ENCODE results near the gene RELN.

DNA sequence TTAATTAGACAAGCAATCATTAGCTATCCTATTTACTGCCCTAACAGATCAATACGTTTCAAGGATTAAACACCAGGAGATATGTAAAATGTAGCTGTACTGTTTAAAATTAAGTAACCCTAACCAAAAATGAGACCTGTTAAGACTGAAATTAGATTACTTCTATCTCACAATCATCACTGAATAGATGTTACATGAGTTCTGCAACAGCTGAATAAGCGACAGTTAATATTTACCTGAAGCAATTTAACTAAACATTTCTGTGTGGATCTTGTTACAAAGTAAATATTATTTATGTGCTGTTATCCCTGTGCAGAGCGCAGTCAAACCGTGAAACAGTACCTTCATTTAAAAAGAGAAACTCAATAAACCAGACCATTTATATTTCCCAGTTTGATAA is 122.5 kb downstream of the RELN start:
- TF ChIP-seq, protein P1, sequence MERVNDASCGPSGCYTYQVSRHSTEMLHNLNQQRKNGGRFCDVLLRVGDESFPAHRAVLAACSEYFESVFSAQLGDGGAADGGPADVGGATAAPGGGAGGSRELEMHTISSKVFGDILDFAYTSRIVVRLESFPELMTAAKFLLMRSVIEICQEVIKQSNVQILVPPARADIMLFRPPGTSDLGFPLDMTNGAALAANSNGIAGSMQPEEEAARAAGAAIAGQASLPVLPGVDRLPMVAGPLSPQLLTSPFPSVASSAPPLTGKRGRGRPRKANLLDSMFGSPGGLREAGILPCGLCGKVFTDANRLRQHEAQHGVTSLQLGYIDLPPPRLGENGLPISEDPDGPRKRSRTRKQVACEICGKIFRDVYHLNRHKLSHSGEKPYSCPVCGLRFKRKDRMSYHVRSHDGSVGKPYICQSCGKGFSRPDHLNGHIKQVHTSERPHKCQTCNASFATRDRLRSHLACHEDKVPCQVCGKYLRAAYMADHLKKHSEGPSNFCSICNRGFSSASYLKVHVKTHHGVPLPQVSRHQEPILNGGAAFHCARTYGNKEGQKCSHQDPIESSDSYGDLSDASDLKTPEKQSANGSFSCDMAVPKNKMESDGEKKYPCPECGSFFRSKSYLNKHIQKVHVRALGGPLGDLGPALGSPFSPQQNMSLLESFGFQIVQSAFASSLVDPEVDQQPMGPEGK (tag by site-specific recombination; IDR thresholded peaks at IDR 0.05), result no peak
- TF ChIP-seq REPIN1 (tag by site-specific recombination; IDR thresholded peaks at IDR 0.05; ENCODE audit: low read depth), result no peak
- TF ChIP-seq, protein P2, sequence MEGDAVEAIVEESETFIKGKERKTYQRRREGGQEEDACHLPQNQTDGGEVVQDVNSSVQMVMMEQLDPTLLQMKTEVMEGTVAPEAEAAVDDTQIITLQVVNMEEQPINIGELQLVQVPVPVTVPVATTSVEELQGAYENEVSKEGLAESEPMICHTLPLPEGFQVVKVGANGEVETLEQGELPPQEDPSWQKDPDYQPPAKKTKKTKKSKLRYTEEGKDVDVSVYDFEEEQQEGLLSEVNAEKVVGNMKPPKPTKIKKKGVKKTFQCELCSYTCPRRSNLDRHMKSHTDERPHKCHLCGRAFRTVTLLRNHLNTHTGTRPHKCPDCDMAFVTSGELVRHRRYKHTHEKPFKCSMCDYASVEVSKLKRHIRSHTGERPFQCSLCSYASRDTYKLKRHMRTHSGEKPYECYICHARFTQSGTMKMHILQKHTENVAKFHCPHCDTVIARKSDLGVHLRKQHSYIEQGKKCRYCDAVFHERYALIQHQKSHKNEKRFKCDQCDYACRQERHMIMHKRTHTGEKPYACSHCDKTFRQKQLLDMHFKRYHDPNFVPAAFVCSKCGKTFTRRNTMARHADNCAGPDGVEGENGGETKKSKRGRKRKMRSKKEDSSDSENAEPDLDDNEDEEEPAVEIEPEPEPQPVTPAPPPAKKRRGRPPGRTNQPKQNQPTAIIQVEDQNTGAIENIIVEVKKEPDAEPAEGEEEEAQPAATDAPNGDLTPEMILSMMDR (tag by site-specific recombination; IDR thresholded peaks at IDR 0.05), result no peak
- no peak for TF ChIP-seq ZNF423 (tag by site-specific recombination; IDR thresholded peaks at IDR 0.05)

Data from HEK293 (cell line).